ENCODE results near the gene IL1RAPL2. TPM values are rescaled to one million over a fixed set of nuclear protein-coding genes. Genes with fewer than 3 reads are reported as not detected.

Gene IL1RAPL2
- polyA plus RNA-seq, 2 of the 4 experiments (the other 2 are of a cell fraction): not detected

GRCh38 chrX:105697984-105698781 is 1132.2 kb downstream of the IL1RAPL2 start (continued):
- TF ChIP-seq, protein P1, sequence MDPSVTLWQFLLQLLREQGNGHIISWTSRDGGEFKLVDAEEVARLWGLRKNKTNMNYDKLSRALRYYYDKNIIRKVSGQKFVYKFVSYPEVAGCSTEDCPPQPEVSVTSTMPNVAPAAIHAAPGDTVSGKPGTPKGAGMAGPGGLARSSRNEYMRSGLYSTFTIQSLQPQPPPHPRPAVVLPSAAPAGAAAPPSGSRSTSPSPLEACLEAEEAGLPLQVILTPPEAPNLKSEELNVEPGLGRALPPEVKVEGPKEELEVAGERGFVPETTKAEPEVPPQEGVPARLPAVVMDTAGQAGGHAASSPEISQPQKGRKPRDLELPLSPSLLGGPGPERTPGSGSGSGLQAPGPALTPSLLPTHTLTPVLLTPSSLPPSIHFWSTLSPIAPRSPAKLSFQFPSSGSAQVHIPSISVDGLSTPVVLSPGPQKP (IDR thresholded peaks at IDR 0.05; ENCODE audit: low read depth, low read length): no peak
- TF ChIP-seq, protein P2, sequence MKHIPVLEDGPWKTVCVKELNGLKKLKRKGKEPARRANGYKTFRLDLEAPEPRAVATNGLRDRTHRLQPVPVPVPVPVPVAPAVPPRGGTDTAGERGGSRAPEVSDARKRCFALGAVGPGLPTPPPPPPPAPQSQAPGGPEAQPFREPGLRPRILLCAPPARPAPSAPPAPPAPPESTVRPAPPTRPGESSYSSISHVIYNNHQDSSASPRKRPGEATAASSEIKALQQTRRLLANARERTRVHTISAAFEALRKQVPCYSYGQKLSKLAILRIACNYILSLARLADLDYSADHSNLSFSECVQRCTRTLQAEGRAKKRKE (CRISPR knock-in tag; IDR thresholded peaks at IDR 0.05; ENCODE audit: low read depth): no peak
- TF ChIP-seq MAFK (IDR thresholded peaks at IDR 0.05; ENCODE audit: partially characterized antibody) (no peak), ZSCAN20 (CRISPR knock-in tag; IDR thresholded peaks at IDR 0.05) (no peak)

- Histone ChIP-seq H3K4me1 (no peaks in the 10 kb centered on the region), H3K4me3 (no peak overlapping the region), H3K9me3 (no peaks in the 10 kb centered on the region), H3K4me2 (no peak overlapping the region), H3K27ac (no peak overlapping the region)
- TF ChIP-seq NR3C1 (IDR thresholded peaks at IDR 0.05) (no peak), E2F6 (IDR thresholded peaks at IDR 0.05; ENCODE audit: borderline replicate concordance, low read depth) (no peak), KDM5A (IDR thresholded peaks at IDR 0.05) (no peak), HEYL (CRISPR knock-in tag; IDR thresholded peaks at IDR 0.05) (no peak), CHD2 (IDR thresholded peaks at IDR 0.05; ENCODE audit: low read length, partially characterized antibody) (no peak), ZFP36 (IDR thresholded peaks at IDR 0.05; ENCODE audit: borderline replicate concordance, partially characterized antibody) (no peak), FOSB (CRISPR knock-in tag; IDR thresholded peaks at IDR 0.05) (no peak), EP300 (IDR thresholded peaks at IDR 0.05) (no peak), ZC3H11A (IDR thresholded peaks at IDR 0.05) (no peak), CBX2 (IDR thresholded peaks at IDR 0.05; ENCODE audit: borderline replicate concordance, low read depth) (no peak), MAZ (IDR thresholded peaks at IDR 0.05; ENCODE audit: borderline replicate concordance, low read depth, low read length) (no peak), FOSL2 (IDR thresholded peaks at IDR 0.05) (no peak), FOSL2 (CRISPR knock-in tag; IDR thresholded peaks at IDR 0.05) (no peak), SREBF2 (IDR thresholded peaks at IDR 0.05) (no peak), HOXB13 (CRISPR knock-in tag; IDR thresholded peaks at IDR 0.05; ENCODE audit: low read depth) (no peak), SMC3 (IDR thresholded peaks at IDR 0.05) (no peak)
- TF ChIP-seq, protein P2 (CRISPR knock-in tag; IDR thresholded peaks at IDR 0.05; ENCODE audit: low read depth): no peak
- TF ChIP-seq, protein P3, sequence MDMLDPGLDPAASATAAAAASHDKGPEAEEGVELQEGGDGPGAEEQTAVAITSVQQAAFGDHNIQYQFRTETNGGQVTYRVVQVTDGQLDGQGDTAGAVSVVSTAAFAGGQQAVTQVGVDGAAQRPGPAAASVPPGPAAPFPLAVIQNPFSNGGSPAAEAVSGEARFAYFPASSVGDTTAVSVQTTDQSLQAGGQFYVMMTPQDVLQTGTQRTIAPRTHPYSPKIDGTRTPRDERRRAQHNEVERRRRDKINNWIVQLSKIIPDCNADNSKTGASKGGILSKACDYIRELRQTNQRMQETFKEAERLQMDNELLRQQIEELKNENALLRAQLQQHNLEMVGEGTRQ (IDR thresholded peaks at IDR 0.05): no peak
- no peak for ATAC-seq
- ChIA-PET POLR2A (no interaction called here), CTCF (no interaction called here)
- WGBS (ENCODE audit: missing lambda C conversion rate): 0% methylated on average over 1 of the region's 1 CpG
- FAIRE-seq: no peak
- no peak for DNase-seq (ENCODE audit: low read depth in 1 of 2, low spot score in 1 of 2)
Observed at GRCh38 chrX:105700331-105700730, 1134.3 kb downstream of the IL1RAPL2 start.
